HepG2 (cell line): ENCODE data around the gene CSNK1G1. TPM values are rescaled to one million over a fixed set of nuclear protein-coding genes. Genes with fewer than 3 reads are reported as not detected.

Experiments
- ATAC-seq: fragments of 200-7000 bp; cut with Tn5 transposase; 3 replicates; pipeline ENCODE4 v1.9.1; 2020; ENCODE audit warnings: mild to moderate bottlenecking, moderate library complexity
- BruUV-seq: library from RNA; stranded (reverse); fragments of 400-500 nt; replicated peaks from 2 replicates; lab custom pipeline; 2021; lab: Mats Ljungman, UMichigan
- CTCF ChIA-PET: fragments of 300-600 bp; formaldehyde crosslinking; extraction: SDS; loops from one replicate; lab custom pipeline; 2021; ENCODE audit warnings: low total read pairs, inconsistent platforms, low intra/inter-chr PET ratio; lab: Yijun Ruan, JAX
- POLR2A ChIA-PET: fragments of 350-600 bp; sonication (Branson Sonifier 250); formaldehyde crosslinking; loops from one replicate; lab custom pipeline; 2020; ENCODE audit warnings: antibody characterized with exemption, inconsistent platforms; lab: Yijun Ruan, JAX
- DNase-seq: peaks from one replicate; pipeline ENCODE4 v3.0.0-alpha.2; 2015; ENCODE audit warnings: low spot score
- FAIRE-seq: peaks from 3 replicates; lab custom pipeline; 2011; peaks lifted over from hg19 to GRCh38; lab: Jason Lieb, UNC
- H2AFZ ChIP-seq: one replicate; pipeline ENCODE4 v1.6.1; 2011; ENCODE audit warnings: low read length, inconsistent platforms
- H3K27ac ChIP-seq: fragments of 300-600 bp; 3 replicates; pipeline ENCODE4 v1.8.0; 2011; ENCODE audit warnings: mixed run types, mild to moderate bottlenecking, mixed read lengths, low read length, inconsistent platforms; ENCODE audit not compliant: insufficient read depth; ENCODE audit errors: extremely low read length
- H3K27me3 ChIP-seq, 2 experiments: fragments of 200-600 bp in 1 of 2; 2 replicates in 1 of 2; 3 replicates in 1 of 2; pipeline versions ENCODE4 v1.6.0 to v1.8.0; 2011; ENCODE audit warnings: low read length in 2 of 2, mild to moderate bottlenecking in 2 of 2, moderate library complexity in 2 of 2, inconsistent platforms in 1 of 2; ENCODE audit not compliant: insufficient read depth in 2 of 2, control insufficient read depth in 1 of 2
- H3K36me3 ChIP-seq, 2 experiments: fragments of 200-600 bp in 1 of 2; replicated peaks in 1 of 2; 2 replicates in 1 of 2; 3 replicates in 1 of 2; pipeline versions ENCODE4 v1.5.1 to v1.8.0; 2011; ENCODE audit warnings: low read length in 2 of 2, inconsistent platforms in 1 of 2; ENCODE audit not compliant: insufficient read depth in 2 of 2, control insufficient read depth in 1 of 2
- H3K4me1 ChIP-seq: 2 replicates; pipeline ENCODE4 v1.5.1; 2012; ENCODE audit warnings: low read length, inconsistent platforms; ENCODE audit not compliant: insufficient read depth
- H3K4me2 ChIP-seq: 2 replicates; pipeline ENCODE4 v1.6.0; 2011; ENCODE audit warnings: low read depth, low read length, inconsistent platforms
- H3K4me3 ChIP-seq, 3 experiments: fragments of 200-600 bp in 1 of 3; sonication (generic), shearing (Covaris generic) in 1 of 3; replicated peaks in 1 of 3; 2 replicates each; pipeline ENCODE4 v1.5.1; 2011 to 2016; ENCODE audit warnings: low read length in 3 of 3, inconsistent platforms in 2 of 3, low read depth in 2 of 3, mild to moderate bottlenecking in 2 of 3, control low read depth in 1 of 3, mixed read lengths in 1 of 3; ENCODE audit not compliant: insufficient read depth in 1 of 3
- H3K79me2 ChIP-seq: one replicate; pipeline ENCODE4 v1.6.1; 2011; ENCODE audit warnings: low read length, inconsistent platforms; ENCODE audit not compliant: insufficient read depth
- H3K9ac ChIP-seq: 2 replicates; pipeline ENCODE4 v1.6.0; 2011; ENCODE audit warnings: mild to moderate bottlenecking, low read depth, low read length, inconsistent platforms; ENCODE audit not compliant: insufficient read depth
- H3K9me3 ChIP-seq: 2 replicates; pipeline ENCODE4 v1.5.1; 2012; ENCODE audit warnings: mild to moderate bottlenecking, low read length
- H4K20me1 ChIP-seq: 2 replicates; pipeline ENCODE4 v1.6.0; 2011; ENCODE audit warnings: inconsistent platforms, mild to moderate bottlenecking, low read length, moderate library complexity; ENCODE audit not compliant: insufficient read depth
- BRCA1 ChIP-seq: sonication (generic); formaldehyde crosslinking; IDR thresholded peaks from 2 replicates; pipeline ENCODE4 v1.4.0; 2020; ENCODE audit warnings: missing genetic modification reagents
- ESRRA ChIP-seq: sonication (generic); formaldehyde crosslinking; IDR thresholded peaks from 2 replicates; pipeline ENCODE4 v1.5.1; 2020; ENCODE audit warnings: mild to moderate bottlenecking, low read depth, missing genetic modification reagents
- ETV5 ChIP-seq: IDR thresholded peaks from 2 replicates; pipeline ENCODE4 v1.6.1; 2018; ENCODE audit warnings: missing biosample characterization, missing genetic modification reagents, inconsistent platforms, borderline replicate concordance
- FLYWCH1 ChIP-seq: sonication (generic); formaldehyde crosslinking; IDR thresholded peaks from 2 replicates; pipeline ENCODE4 v1.8.1; 2023; ENCODE audit warnings: mild to moderate bottlenecking, missing genetic modification reagents
- GTF2F1 ChIP-seq: fragments of 150-350 bp; IDR thresholded peaks from 2 replicates; pipeline ENCODE4 v1.6.1; 2014; ENCODE audit warnings: low read length
- HIC2 ChIP-seq: sonication (generic); formaldehyde crosslinking; IDR thresholded peaks from 2 replicates; pipeline ENCODE4 v1.9.0; 2022; ENCODE audit warnings: low read depth, missing genetic modification reagents
- HNF4A ChIP-seq: sonication (generic); formaldehyde crosslinking; IDR thresholded peaks from 2 replicates; pipeline ENCODE4 v1.4.0; 2020; ENCODE audit warnings: missing genetic modification reagents
- HNRNPH1 ChIP-seq: fragments of 200-400 bp; formaldehyde crosslinking; optimal IDR thresholded peaks from 2 replicates; pipeline ENCODE3; 2017; ENCODE audit warnings: mild to moderate bottlenecking, low read depth, low read length
- LCORL ChIP-seq, 2 experiments: fragments of 450-650 bp in 1 of 2; sonication (generic) in 1 of 2; formaldehyde crosslinking in 1 of 2; IDR thresholded peaks; 2 replicates each; pipeline versions ENCODE4 v1.5.0 to v1.6.1; 2017 to 2020; ENCODE audit warnings: antibody characterized with exemption in 1 of 2, missing genetic modification reagents in 1 of 2
- MTA1 ChIP-seq: sonication (generic); formaldehyde crosslinking; IDR thresholded peaks from 2 replicates; pipeline ENCODE4 v1.4.0; 2020; ENCODE audit warnings: missing genetic modification reagents, mild to moderate bottlenecking, borderline replicate concordance
- NR2F6 ChIP-seq, 2 experiments: IDR thresholded peaks; 2 replicates each; pipeline ENCODE4 v1.6.1; 2016; ENCODE audit warnings: antibody characterized with exemption in 1 of 2, mild to moderate bottlenecking in 1 of 2
- RARA ChIP-seq: IDR thresholded peaks from 2 replicates; pipeline ENCODE4 v1.6.1; 2016; ENCODE audit warnings: missing genetic modification reagents, missing compliant biosample characterization
- SRSF4 ChIP-seq: fragments of 200-400 bp; formaldehyde crosslinking; IDR thresholded peaks from one replicate; pipeline ENCODE4 v1.6.1; 2018; ENCODE audit warnings: mild to moderate bottlenecking, low read depth, low read length, moderate library complexity; ENCODE audit not compliant: poor library complexity, severe bottlenecking
- TBP ChIP-seq: sonication (generic); formaldehyde crosslinking; IDR thresholded peaks from 2 replicates; pipeline ENCODE4 v1.5.0; 2020; ENCODE audit warnings: missing genetic modification reagents
- TMF1 ChIP-seq: sonication (generic); formaldehyde crosslinking; IDR thresholded peaks from 2 replicates; pipeline ENCODE4 v1.8.1; 2022; ENCODE audit warnings: low read depth, missing genetic modification reagents
- ZBTB4 ChIP-seq: sonication (generic); formaldehyde crosslinking; IDR thresholded peaks from 2 replicates; pipeline ENCODE4 v1.4.0; 2020; ENCODE audit warnings: missing genetic modification reagents, mild to moderate bottlenecking, borderline replicate concordance
- ZNF530 ChIP-seq: sonication (generic); formaldehyde crosslinking; IDR thresholded peaks from 2 replicates; pipeline ENCODE4 v1.5.0; 2020; ENCODE audit warnings: low read depth, mild to moderate bottlenecking, missing genetic modification reagents
- ZNF660 ChIP-seq: sonication (generic); formaldehyde crosslinking; IDR thresholded peaks from 2 replicates; pipeline ENCODE4 v1.5.1; 2020; ENCODE audit warnings: mild to moderate bottlenecking, low read depth, missing genetic modification reagents, borderline replicate concordance
- ZNF724P ChIP-seq: sonication (generic); formaldehyde crosslinking; IDR thresholded peaks from 2 replicates; pipeline ENCODE4 v1.8.0; 2022; ENCODE audit warnings: missing genetic modification reagents, borderline replicate concordance
- ZNF790 ChIP-seq: sonication (generic); formaldehyde crosslinking; IDR thresholded peaks from 2 replicates; pipeline ENCODE4 v1.8.0; 2022; ENCODE audit warnings: missing genetic modification reagents, mild to moderate bottlenecking, borderline replicate concordance
- WGBS: methylation state at CpG from one replicate; pipeline ENCODE4 v1.1.6; 2017; ENCODE audit warnings: low lambda C conversion rate; 5-methylcytosine and 5-hydroxymethylcytosine counted together
- in situ Hi-C: cut with HindIII; loops from 2 replicates; pipeline ENCODE4 v1.10.0; 2017; ENCODE audit warnings: low pct_unique_long_range_greater_than_20kb; ENCODE audit not compliant: extremely low pct_ligation_motif_present
- intact Hi-C: fragments of 100-400 bp; cut with micrococcal nuclease; formaldehyde crosslinking; loops from one replicate; pipeline ENCODE4 v1.10.0; 2022; ENCODE audit not compliant: unreplicated experiment
- polyA plus RNA-seq, 8 experiments: library from polyadenylated mRNA; depleted of rRNA in 3 of 8; stranded (reverse) in 7 of 8; unstranded in 1 of 8; fragments of >200 nt; fragmentation: Illumina TruSeq in 4 of 8; extraction: Trizol in 4 of 8; gene quantifications; 2 replicates each; pipeline versions ENCODE4 v1.2.1 to v1.2.3, GENCODE V29; 2011 to 2016; ENCODE audit warnings: low read depth in 4 of 8, missing spikeins in 1 of 8, mixed read lengths in 1 of 8; ENCODE audit not compliant: insufficient read depth in 1 of 8
- total RNA-seq, 5 experiments: library from RNA; depleted of rRNA; stranded (reverse); fragments of >200 nt; fragmentation: Illumina TruSeq; extraction: Trizol; gene quantifications; 2 replicates each; pipeline ENCODE4 v1.2.3, GENCODE V29; 2016; ENCODE audit warnings: low read depth in 1 of 5

The CSNK1G1 gene
- total and polyA plus RNA-seq, 2 of the 13 experiments (the other 11 are each of a cell fraction or from before 2014, with no cell fraction given), result 8.5 to 12.6 TPM

GRCh38 chr15:64369078-64369607 is 13.2 kb upstream of the CSNK1G1 start:
- DNase-seq (peak; percentile 65), FAIRE-seq (peak; percentile 80), ATAC-seq (peak; percentile 86)
- Histone ChIP-seq H3K9me3 (no peaks in the 10 kb centered on the region), H3K4me3 (no peak overlapping the region), H3K36me3 (peaks cover 0 to 15% of the 10 kb centered on the region in 2 experiments; a peak in 3 of 5 replicates), H3K9ac (no peak overlapping the region), H3K79me2 (no peaks in the 10 kb centered on the region), H3K4me2 (0 out of 2 replicates have a peak overlapping the region, but pooled peaks have one; percentile 13), H4K20me1 (no peaks in the 10 kb centered on the region), H2AFZ (no peak overlapping the region), H3K27me3 (no peaks in the 10 kb centered on the region), H3K4me1 (peaks cover 20% of the 10 kb centered on the region), H3K27ac (peak overlapping the region; percentile 36)
- ChIA-PET POLR2A (interaction anchor here (0.7 kb wide), 2 partner anchors 13 to 207 kb away, joined by 3 read pairs; partner anchors contain the start of gene CSNK1G1), CTCF (no interaction called here)
- in situ Hi-C loops (no loop called here), intact Hi-C loops (no loop called here)
- BruUV-seq, result no TSS peak
- WGBS, result 38% methylated on average over 2 of the region's 2 CpGs
- TF ChIP-seq NR2F6 (IDR thresholded peaks at IDR 0.05) (peak; percentile 23), NR2F6 (CRISPR knock-in tag; IDR thresholded peaks at IDR 0.05) (peak; percentile 74), TMF1 (CRISPR knock-in tag) (no peak), HIC2 (CRISPR knock-in tag) (no peak), LCORL (IDR thresholded peaks at IDR 0.05) (no peak), LCORL (CRISPR knock-in tag; IDR thresholded peaks at IDR 0.05) (no peak), GTF2F1 (no peak), BRCA1 (CRISPR knock-in tag) (no peak), ESRRA (CRISPR knock-in tag) (no peak), ZBTB4 (no peak), RARA (CRISPR knock-in tag) (peak; percentile 67), MTA1 (CRISPR knock-in tag) (no peak), HNF4A (peak; percentile 59), ZNF790 (CRISPR knock-in tag) (no peak), FLYWCH1 (CRISPR knock-in tag) (no peak), HNRNPH1 (no peak), TBP (CRISPR knock-in tag) (no peak), ZNF724P (CRISPR knock-in tag) (no peak), ZNF660 (no peak), ZNF530 (no peak), ETV5 (no peak), SRSF4 (no peak)
